PC-3 (cell line): ENCODE results near the gene EPHA2.

Experiments
- CTCF ChIP-seq: fragments of 300-600 bp; sonication (generic); conservative IDR thresholded peaks from 2 replicates; pipeline ENCODE4 v1.5.1; 2017; ENCODE audit warnings: antibody characterized with exemption, low read depth, mild to moderate bottlenecking, low read length
- EZH2phosphoT487 ChIP-seq: fragments of 300-600 bp; sonication (generic); IDR thresholded peaks from 2 replicates; pipeline ENCODE4 v1.6.1; 2018; ENCODE audit warnings: mild to moderate bottlenecking, antibody characterized with exemption, low read length, borderline replicate concordance

- no peak for TF ChIP-seq CTCF
- TF ChIP-seq EZH2phosphoT487 = no peak
Measured at GRCh38 chr1:16191916-16192546, 36.2 kb upstream of the EPHA2 start.
